Stimulated activated CD8-positive, alpha-beta memory T cell treated with anti-CD3 and anti-CD28 coated beads, Interleukin-4, amount 100 ng/mL, for 48 hours (primary cell): ENCODE measurements around the gene COMMD3.
A peak's percentile ranks its signal among the peaks of the same experiment; 100 is the strongest.
"Not testable (repeated sequence)": the region's sequence is repeated elsewhere in the genome, so short reads cannot be mapped to it uniquely, and the experiment has no call there.

ENCODE experiments used
- DNase-seq: peaks from one replicate; pipeline ENCODE4 v3.0.0-alpha.2; 2020

Gene COMMD3

DNA sequence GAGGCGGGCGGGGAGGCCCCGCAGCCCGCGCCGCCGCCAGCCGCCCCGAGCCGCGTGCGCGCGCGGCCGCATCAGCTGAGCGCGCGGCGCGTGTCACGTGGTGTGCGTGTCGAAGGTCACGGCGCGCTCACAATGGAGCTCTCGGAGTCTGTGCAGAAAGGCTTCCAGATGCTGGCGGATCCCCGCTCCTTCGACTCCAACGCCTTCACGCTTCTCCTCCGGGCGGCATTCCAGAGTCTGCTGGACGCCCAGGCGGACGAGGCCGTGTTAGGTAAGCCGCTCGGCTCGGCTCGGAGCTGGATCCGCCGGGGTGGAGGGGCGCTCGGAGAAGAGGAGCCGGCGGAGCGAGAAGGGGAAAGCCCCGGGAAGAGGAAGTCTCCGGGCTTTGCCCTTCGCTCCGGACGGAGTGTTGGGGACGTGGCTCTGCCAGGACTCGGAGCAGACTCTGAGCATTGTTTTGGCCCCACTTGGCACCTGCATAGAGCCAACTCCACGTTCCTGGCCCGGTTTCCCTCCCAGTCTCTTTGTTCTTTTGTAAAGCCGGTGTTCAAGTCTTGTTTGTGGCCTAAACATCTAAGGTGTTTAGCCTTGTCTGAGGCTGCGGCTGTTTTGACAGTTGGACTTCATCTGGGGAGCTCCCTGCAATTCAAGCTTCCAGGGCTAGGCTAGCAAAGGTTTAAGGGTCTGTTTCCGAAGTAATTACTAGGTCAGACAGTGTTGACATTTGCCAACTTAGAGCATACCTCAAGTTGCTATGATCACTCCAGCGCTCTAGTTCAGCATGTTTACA is at the start of gene COMMD3:
Gene COMMD3 (plus strand): TSS at position 103 of the 790 bp plus-strand sequence. CDS start 30 bp downstream, at position 133.
- DNase-seq = peak; percentile 81

DNA sequence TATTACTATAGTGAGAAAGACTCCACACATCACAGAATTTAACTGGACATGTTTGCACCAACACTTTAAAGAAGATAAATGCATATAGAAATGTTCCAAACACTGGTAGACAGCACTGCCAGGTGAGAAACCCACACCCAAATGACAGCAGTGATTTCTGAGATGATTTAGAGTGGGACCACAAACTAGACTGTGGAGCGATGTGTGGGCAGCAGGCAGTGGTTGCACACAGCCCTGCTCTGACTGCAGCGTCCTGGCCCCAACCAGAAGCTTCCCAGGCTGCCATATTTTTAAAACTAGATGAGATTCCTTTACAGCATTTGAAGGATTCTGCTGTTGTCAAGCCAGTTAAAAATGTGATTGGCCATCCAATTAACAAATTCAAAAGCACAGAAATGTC is 47.7 kb upstream of the COMMD3 start:
- peak; percentile 38 for DNase-seq

- no peak for DNase-seq
Measured at GRCh38 chr10:22271786-22272185, 44.4 kb upstream of the COMMD3 start.

DNA sequence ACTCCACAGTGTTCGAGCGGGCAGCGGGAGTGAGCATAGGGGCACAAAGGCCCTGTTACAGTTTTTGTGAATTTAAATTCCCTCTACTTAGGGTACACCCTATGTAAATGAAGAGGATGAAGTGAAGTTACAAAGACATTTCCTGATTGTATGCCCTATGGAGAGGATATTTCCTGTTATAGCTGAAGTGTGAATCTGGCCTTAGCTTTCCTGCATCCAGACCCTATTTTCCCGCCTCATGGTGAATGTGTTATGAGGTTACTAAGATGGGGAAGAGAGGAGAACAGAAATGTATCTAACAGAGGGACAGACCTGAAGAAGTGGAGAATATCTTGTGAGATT is 37.8 kb upstream of the COMMD3 start:
- no peak for DNase-seq

DNA sequence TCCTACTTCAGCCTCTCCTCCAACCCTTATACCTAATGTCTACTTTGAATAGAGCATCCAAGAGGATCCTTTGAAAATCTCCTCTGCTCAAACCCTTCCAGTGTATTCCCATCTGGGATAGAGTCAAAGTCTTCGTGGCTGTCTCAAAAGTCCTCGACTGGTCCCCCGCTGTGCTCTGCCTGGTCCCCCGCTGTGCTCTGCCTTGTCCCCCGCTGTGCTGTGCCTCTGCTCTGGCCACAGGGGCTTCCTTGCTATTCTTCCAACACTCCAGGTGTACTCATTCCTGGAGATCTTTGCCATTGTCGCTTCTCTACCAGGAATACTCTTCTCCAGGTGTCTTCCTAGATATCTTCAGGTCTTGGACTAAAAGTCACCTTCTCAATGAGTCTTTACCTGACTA is 36.1 kb upstream of the COMMD3 start:
- no peak for DNase-seq

DNA sequence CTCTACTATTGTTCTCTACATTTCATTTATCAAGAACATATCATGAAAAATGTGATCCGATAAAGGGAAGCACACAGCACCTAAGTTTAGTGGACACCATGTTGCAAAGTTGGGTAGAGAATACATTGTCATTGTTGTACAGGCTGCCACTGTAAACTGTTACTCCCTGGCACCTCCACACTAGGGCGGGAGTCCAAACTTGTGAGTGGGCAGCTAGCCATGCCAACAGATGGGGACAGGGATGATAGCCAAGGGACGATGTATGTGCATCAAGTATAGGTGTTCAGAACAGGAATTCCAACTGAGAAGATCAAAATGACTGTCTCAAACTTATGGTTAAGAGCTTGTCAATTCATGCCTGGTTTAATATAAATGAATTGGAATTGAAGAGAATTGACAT is 31.1 kb upstream of the COMMD3 start:
- DNase-seq = no peak

GRCh38 chr10:22293747-22294404 is 22.3 kb upstream of the COMMD3 start:
- no peak for DNase-seq

DNA sequence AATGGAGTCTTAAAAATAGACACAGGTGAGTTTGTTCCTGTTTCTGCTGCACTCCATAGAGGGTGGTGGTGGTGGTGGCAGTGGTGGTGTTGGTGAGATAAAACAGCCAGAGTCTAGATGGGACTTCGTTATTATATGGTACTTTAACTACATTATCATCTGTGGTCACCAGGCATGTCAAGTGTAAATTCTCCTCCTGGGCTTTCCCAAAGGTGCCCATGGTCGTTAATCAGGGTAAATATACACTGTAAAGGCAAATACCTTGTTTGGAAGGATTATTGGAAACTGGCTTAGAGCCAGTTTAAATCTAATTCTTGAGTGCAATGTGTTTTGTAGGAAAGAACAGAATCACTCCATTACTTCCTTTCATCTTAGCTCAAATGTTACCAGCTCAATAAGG is 21.5 kb upstream of the COMMD3 start:
- DNase-seq = no peak

DNA sequence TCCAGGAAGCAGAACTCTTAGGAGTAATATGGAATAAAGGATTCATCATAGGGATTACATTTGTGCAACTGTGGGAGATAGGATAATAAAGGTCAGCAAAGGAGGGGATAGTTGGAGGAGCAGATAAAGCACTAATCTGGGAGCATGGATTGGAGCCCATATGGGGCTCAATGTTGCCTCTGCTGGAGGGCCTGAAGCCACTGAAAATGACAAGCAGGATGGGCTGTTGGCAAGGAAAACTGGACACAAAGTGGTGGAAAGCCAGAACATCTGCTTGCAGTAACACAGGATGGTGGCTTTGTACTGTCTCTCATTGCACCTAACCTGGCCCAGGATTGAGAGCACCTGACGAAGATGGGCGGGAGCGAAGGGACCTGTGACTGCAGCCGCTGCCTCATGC is 15.0 kb upstream of the COMMD3 start:
- no peak for DNase-seq

DNA sequence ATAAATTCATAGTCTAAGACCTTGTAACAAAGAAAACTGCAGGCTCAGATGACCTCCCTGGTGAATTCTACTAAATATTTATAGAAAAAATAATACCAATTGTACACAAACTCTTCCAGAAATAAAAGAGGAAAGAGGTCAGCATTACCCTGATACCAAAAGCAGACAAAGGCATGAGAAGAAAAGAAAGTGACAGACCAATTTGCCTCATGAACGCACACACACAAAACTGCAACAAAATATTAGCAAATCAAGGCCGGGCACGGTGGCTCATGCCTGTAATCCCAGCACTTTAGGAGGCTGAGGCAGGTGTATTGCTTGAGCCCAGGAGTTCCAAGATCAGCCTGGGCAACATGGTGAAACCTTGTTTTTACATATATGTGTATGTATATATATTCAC is 12.7 kb upstream of the COMMD3 start:
- DNase-seq = no peak

GRCh38 chr10:22305721-22306120 is 10.5 kb upstream of the COMMD3 start:
- no peak for DNase-seq

DNA sequence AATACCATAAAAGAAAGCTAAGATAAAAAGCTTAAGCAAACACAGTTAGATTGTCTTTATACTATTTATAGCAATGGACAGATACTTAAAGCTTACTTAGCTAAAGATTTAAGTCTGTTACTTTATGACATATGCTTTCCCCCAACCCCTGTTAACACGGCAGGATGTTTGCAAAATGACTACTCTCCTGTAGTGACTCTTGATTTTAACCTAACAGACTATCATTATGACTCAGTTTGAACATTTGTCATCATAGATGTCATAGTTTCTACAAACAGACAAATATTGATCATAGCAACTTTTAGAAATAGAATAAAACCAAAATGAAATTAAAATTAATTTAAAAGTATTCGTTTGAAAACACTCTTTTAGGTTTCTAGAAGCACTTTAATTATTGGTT is 7.8 kb upstream of the COMMD3 start:
- no peak for DNase-seq

DNA sequence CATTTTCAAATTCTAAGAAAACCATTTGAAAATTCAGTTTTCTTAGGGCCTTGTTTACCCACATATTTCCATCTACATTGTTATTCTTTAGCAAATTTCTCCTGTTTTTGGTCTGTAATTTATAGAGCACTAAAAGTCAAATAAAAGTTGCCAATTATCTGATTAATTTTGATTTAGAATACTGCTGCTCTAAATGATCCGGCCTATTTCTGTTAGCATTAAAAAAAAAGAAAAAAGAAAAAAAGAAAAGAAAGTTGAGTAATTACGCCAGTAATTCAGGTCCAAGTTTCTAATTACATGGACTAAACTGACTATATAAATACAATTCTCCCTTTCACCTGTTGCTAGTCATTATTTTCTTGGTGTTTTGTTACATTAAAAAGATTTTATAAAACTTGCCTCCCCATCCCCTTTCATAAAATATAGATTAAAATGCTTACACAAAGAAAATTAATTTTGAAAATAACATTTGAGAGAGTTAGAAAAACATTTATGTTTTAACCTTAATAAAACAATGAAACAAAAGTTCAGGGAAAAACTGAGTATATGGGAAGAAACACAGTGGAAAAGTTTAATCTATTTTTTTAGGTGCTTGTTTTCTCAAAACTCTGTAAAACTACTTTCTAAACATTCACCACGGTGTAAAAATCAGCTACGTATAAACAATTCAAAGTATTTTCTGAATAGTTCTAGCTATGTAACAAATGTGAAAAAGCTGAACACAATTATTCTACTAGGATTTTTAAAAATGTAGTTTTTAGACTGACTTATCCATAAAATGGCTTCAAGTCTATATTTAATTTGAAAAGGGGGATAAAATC is 6.8 kb upstream of the COMMD3 start:
- DNase-seq = no peak

GRCh38 chr10:22310012-22310411 is 6.2 kb upstream of the COMMD3 start:
- not testable (repeated sequence) for DNase-seq

DNA sequence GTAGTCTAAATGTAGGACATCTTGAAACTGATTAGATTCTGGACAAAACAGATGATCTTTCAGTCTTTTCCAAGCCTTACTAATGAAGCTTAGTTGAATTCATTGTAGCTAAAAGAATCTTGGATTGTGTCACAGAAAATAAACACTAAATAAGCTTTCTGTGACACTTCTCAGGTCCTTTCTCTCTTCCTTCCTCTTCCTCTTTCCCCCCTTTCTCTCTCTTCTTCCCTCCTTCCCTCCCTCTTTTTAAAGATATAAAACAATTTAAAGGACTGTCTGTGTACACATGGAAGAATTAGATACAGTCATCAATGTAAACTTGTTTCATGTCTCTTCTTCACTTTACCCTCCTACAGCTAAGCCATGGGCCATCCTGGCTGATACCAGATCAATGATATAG is 5.3 kb upstream of the COMMD3 start:
- no peak for DNase-seq

DNA sequence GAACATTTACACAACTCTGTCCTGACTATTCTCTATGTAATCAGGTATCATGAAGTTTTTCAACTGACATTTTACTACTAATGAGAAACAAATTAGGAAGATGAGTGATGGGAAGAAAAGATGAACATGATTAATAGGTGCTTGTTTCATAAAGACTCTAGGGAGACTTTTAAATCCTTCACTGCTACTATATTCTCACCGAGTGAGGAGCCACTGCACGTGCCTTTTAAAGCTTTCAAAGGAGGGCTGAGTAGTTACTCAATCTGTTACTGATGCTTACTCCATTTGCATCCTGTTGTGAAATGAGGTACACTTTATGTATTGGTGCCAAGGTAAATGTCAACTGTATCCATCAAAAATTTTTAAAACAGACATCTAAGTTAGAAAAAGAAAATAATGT is 1.3 kb upstream of the COMMD3 start:
- DNase-seq = no peak

DNA sequence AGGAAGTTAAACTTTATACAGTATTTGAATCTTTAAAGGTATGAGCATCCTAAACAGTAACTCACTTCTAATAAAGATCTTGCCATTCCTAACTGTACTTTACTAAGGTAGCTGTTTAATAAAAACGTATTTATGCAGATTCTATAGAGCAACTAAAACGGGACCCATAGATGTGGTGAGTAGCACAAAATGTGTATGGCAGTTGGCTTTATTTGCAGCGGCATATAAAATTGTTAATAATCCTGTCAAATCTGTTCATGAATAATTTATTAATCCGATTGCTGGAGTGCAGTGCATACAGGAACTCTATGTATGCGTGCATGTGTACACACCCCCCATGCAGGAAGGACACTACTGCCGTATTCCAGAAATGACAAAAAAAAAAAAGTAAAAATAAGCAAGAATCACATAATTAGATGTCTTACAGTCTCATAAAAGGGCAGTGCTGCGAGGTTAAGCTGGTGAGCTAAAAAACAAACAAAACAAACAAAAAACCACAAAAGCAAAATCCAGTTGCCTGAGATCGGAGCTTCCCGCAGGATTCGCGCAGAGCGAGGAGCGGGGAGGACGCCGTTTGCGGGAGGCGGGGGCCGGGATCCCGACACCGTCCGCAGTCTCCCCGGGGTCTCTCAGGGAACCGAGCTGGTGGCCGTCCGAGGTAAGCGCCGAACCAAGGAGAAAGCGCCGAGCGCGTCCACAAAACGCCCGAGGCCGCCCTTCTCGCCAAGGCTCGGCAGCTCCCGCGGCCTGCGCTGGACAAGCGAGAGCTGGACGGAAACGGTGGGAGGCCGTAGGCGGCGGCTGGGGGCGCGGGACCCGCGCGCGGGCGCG is 518 bp upstream of the COMMD3 start:
- DNase-seq = peak; percentile 55

DNA sequence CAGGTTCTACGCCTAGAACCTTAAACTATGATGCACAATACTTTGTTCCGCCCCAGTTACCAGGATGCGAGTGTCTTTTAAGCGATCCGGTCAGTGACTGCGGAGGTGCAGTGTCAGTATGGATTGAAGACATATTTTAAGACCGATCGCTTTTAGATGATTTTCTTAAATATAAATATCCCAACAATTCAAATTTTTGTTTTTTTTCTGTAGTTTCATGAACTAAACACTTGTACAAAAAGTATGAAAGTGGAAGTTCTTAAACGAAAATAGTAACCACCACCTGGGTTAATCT is 835 bp downstream of the COMMD3 start:
- DNase-seq = no peak

GRCh38 chr10:22317771-22318565 is 1.8 kb downstream of the COMMD3 start:
- no peak for DNase-seq

DNA sequence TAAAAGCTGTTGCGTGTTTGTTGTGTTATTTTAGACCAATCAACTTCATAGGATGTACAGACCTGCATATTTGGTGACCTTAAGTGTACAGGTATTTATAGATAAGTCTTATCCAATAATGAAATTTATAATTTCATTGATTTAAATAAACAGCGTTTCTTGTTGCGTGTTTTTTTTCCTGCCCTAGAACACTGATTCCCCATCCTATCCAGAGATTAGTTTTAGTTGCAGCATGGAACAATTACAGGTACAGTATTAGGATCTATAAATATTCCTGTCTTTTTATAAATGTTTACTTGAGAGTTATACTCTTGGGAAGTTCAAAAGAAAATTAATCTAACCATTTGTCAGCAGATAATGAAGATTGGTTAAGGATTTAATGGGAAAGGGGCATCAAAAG is 2.6 kb downstream of the COMMD3 start:
- DNase-seq = no peak

DNA sequence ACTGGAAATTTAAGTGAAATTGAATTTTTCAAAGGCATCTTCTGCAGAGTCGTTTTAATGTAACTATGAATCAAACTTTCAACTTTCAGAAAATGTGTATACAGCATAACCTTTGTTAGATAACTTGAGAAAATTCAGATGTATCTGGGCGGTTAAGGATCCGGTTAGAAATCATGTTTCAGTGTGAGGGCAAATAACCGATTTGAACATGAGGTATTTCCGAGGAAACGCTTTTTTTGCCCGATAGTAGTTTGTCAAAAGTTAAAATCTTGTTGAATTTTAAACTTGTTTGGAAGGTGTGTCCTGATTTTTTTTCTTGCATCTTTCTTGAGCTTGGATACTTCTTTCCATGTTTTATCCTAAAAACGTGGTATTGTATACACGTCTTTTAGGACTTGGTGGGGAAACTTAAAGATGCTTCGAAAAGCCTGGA is 3.4 kb downstream of the COMMD3 start:
- DNase-seq = no peak

DNA sequence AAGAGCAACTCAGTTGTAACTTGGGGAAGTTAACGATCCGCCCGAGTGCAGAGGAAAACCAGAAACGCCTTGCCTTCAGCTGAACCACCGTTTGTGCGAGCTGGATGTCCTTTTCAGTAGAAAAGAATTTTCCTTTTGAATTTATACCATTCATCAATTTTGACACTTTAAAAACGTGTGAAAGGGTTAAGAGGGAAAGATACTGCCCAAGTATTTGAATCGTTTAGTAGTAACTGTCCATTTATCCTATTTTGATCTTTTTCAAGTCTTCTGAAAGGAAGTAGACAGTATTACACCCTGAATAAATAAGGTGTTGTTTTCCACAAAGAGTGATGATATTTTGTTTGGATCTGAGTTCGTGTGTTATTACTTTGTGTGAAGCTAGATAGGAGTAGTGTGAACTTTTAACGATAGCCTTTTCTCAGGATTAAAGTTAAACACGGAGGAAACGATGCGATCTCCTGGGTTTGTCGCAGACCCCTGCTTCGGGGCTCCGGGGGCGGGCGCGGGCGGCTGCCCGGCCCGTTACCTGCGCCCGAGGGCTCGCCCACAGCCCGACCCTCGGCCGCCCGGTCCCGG is 3.9 kb downstream of the COMMD3 start:
- DNase-seq = no peak
